Thyroid gland (tissue), 4 donors: ENCODE results near the gene DGUOK.

Experiments used
- POLR2A ChIP-seq, 2 donors: fragments of 450-650 bp; IDR thresholded peaks; one replicate each; pipeline ENCODE4 v1.6.1; 2017; ENCODE audit warnings: antibody characterized with exemption in 2 of 2, mild to moderate bottlenecking in 2 of 2, moderate library complexity in 1 of 2
- TF ChIP-seq, protein P1 (sequence below), 6 experiments: fragments of 200-600 bp in 3 of 6; fragments of 450-650 bp in 3 of 6; sonication (generic) in 3 of 6; IDR thresholded peaks; one replicate each; pipeline ENCODE4 v1.5.1; 2016 to 2019; ENCODE audit warnings: antibody characterized with exemption in 6 of 6, mild to moderate bottlenecking in 2 of 6, inconsistent platforms in 1 of 6, moderate library complexity in 1 of 6

DNA sequence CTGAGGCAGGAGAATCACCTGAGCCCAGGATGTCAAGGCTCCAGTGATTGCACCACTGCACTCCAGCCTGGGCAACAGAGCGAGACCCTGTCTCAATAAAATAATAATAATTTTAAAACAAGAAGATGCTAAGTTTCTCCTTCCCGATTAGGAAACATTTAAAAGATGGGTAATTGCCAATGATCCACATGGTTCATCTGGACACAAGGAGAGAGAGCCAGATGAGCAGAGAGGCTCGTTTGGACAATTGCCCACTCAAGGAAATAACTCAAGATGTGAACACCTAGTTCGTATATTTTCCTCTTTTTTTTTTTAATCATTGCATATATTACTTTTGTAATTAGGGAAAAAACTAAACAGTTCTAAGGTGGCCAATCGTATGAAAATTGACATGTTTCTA is 37.5 kb upstream of the DGUOK start:
- TF ChIP-seq, protein P1, sequence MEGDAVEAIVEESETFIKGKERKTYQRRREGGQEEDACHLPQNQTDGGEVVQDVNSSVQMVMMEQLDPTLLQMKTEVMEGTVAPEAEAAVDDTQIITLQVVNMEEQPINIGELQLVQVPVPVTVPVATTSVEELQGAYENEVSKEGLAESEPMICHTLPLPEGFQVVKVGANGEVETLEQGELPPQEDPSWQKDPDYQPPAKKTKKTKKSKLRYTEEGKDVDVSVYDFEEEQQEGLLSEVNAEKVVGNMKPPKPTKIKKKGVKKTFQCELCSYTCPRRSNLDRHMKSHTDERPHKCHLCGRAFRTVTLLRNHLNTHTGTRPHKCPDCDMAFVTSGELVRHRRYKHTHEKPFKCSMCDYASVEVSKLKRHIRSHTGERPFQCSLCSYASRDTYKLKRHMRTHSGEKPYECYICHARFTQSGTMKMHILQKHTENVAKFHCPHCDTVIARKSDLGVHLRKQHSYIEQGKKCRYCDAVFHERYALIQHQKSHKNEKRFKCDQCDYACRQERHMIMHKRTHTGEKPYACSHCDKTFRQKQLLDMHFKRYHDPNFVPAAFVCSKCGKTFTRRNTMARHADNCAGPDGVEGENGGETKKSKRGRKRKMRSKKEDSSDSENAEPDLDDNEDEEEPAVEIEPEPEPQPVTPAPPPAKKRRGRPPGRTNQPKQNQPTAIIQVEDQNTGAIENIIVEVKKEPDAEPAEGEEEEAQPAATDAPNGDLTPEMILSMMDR (IDR thresholded peaks at IDR 0.05): no peak
- TF ChIP-seq POLR2A (IDR thresholded peaks at IDR 0.05): no peak
